HG03558 (cell line): ENCODE measurements around the gene LATS2.
"Not testable (repeated sequence)": the region's sequence is repeated elsewhere in the genome, so short reads cannot be mapped to it uniquely, and the experiment has no call there.

ENCODE experiments used
- ATAC-seq: cut with Tn5 transposase; IDR thresholded peaks from one replicate; pipeline ENCODE4 v1.9.1; 2021; ENCODE audit warnings: moderate number of reproducible peaks; ENCODE audit not compliant: unreplicated experiment; ENCODE audit errors: extremely low read depth

LATS2 gene

DNA sequence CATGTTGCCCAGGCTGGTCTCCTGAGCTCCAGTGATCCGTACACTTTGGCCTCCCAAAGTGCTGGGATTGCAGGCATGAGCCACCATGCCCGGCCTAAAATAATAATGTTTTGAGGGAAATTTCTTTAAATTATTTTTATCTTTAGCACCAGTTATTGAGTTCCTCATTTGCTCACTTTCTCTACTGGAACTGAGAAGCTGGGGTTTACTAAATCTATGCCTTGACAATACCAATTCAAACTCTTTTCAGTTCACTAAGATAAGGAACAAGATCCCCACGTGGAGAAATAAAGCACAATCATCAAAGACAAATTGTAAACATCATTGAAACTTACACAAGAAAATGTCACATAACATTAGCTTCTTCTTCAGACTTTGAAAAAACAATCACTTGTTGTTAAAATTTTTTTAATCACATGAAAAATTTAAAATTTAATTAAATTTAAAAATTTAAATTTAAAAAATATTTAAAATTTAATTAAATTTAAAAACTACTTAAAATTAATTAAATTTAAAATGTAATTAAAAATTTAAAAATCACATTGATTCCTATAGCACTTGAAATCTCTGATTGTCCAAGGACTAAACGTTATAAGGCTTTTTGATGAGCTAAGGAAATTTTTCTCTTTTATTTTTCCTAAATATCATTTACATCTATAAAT lies 133.7 kb downstream of the LATS2 start:
- no peak for ATAC-seq

DNA sequence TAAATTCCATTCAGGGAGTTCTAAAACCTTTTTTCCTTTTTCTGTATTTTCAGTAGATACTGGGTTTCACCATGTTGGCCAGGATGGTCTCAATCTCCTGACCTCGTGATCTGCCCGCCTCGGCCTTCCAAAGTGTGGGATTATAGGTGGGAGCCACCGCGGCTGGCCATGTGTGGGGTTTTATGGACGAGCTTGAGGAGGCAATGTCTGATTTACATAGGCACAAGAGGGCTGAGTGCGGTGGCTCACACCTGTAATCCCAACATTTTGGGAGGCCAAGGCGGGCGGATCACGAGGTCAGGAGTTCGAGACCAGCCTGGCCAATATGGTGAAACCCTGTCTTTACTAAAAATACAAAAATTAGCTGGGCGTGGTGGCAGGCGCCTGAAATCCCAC lies 136.0 kb downstream of the LATS2 start:
- ATAC-seq = not testable (repeated sequence)

DNA sequence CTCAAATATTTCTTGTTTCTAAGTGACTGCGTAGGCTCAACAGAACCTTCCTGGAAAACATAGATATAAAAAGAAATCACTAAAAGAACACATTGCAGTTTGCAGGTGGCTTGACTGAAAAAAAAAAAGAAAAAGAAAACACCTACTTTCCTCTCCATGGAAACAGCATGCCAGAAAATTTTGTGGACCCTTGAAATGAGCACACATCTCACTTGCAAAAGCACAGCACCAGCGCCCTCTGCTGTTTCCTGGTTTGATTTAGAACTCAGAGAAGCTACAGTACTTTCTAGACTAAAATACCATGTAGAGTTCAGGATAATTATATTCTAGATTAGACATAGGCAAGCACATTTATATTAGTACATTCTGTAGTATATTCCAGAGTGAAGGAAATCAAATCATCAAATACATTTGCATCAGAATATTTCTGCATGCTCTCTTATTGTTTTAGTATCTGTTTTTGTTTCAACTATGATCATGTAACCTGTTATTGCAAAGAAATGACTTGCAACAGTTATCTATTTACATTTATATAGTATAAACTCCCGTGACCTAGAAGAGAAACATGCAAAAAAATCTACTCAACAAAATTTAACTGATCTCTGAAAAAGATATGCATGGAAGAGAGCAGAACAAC lies 136.5 kb downstream of the LATS2 start:
- ATAC-seq = no peak

DNA sequence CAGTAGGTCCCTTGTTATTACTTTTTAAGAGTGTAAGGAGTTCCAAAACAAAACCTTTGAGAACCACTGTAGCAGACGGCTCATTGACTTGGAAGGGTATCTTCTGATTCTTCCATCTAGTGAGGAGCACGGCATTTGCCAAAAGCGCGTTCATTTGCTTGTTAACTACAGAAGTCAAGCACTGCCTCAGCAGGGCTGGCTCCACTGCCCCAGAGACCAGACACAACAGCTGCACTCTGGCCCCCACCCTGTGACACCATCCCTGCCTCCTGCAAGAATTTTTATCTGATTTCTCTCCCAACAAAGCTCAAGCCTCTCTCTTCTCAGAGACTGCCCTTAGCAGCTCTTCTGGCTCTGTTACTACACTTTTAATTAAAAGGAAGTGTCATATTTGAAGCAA lies 138.1 kb downstream of the LATS2 start:
- ATAC-seq = no peak
